ENCODE results near the gene TMEM131.

DNA sequence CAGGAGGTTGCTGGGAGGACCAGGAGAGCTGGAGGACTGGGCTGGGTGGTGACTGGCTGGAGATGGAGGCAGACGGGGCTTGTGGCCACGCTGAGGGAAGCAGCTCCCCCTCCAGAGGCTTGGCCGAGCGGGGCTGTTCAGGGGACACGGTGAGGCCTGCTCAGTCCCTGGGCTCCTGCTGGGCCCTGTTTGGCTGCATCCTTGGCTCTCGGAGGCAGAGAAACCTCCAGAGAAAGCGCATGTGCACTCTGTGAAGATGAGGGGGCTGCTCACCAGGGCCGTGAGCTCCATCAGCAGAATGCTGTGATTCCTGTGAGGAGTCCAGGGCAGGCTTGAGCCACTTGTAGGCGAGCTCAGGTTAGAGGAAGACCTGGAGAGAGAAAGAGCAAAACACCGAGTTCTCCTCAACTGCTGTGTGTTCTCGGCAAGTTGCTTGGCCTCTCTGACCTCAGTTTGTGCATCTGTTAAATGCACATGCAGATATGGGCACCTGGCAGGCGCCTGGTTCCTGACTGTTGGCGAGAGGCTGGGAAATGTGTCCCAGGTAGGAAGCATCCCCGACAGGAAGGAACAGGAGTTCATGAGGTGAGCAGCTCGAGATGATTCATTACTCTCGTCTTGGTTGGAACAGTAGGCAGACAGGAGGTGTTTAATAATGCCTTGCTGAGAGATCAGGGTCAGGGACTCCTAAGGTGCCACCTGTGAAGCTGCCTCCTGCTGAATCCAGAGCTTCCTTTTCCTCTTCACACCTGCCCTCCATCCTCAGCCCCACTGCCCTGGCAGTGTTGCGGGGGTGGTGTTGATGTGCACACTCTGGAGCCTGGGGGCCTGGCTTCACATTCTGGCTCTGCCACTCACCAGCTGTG is 281.4 kb downstream of the TMEM131 start:
- TF ChIP-seq, protein P1, sequence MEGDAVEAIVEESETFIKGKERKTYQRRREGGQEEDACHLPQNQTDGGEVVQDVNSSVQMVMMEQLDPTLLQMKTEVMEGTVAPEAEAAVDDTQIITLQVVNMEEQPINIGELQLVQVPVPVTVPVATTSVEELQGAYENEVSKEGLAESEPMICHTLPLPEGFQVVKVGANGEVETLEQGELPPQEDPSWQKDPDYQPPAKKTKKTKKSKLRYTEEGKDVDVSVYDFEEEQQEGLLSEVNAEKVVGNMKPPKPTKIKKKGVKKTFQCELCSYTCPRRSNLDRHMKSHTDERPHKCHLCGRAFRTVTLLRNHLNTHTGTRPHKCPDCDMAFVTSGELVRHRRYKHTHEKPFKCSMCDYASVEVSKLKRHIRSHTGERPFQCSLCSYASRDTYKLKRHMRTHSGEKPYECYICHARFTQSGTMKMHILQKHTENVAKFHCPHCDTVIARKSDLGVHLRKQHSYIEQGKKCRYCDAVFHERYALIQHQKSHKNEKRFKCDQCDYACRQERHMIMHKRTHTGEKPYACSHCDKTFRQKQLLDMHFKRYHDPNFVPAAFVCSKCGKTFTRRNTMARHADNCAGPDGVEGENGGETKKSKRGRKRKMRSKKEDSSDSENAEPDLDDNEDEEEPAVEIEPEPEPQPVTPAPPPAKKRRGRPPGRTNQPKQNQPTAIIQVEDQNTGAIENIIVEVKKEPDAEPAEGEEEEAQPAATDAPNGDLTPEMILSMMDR (IDR thresholded peaks at IDR 0.05; ENCODE audit: borderline replicate concordance, extremely low read depth, low read length, poor library complexity, severe bottlenecking), result no peak
- no peak for TF ChIP-seq EZH2 (IDR thresholded peaks at IDR 0.05; ENCODE audit: borderline replicate concordance, low read depth, low read length, severe bottlenecking)

All from DND-41 (cell line).